ACC112 (cell line): Measurements from ENCODE around the gene DNAJB13.

ENCODE experiments used
- H2AFZ ChIP-seq: fragments of 200-600 bp; sonication (generic); one replicate; pipeline ENCODE4 v1.6.0; 2017; ENCODE audit warnings: antibody characterized with exemption, low read length; ENCODE audit not compliant: unreplicated experiment
- H3K27ac ChIP-seq: fragments of 200-600 bp; sonication (generic); 2 replicates; pipeline ENCODE4 v1.5.1; 2014; ENCODE audit warnings: low read depth, mild to moderate bottlenecking, antibody characterized with exemption, low read length, moderate library complexity
- H3K27me3 ChIP-seq: fragments of 200-600 bp; sonication (generic); 2 replicates; pipeline ENCODE4 v1.6.1; 2014; ENCODE audit warnings: mild to moderate bottlenecking, antibody characterized with exemption, low read length, moderate library complexity, mixed read lengths; ENCODE audit not compliant: insufficient read depth
- H3K36me3 ChIP-seq: fragments of 200-600 bp; sonication (generic); 2 replicates; pipeline ENCODE4 v1.6.1; 2016; ENCODE audit warnings: mild to moderate bottlenecking, antibody characterized with exemption, low read length, moderate library complexity, mixed read lengths; ENCODE audit not compliant: insufficient read depth
- H3K4me1 ChIP-seq: fragments of 200-600 bp; sonication (generic); one replicate; pipeline ENCODE4 v1.6.1; 2016; ENCODE audit warnings: low read length, mixed read lengths; ENCODE audit not compliant: insufficient read depth, unreplicated experiment, control insufficient read depth
- H3K4me3 ChIP-seq: fragments of 200-600 bp; sonication (generic); 2 replicates; pipeline ENCODE4 v1.5.1; 2014; ENCODE audit warnings: mild to moderate bottlenecking, low read depth, low read length
- H3K79me2 ChIP-seq: fragments of 200-600 bp; sonication (generic); one replicate; pipeline ENCODE4 v1.6.0; 2016; ENCODE audit warnings: low read length; ENCODE audit not compliant: control insufficient read depth, unreplicated experiment, insufficient read depth

DNAJB13 gene

DNA sequence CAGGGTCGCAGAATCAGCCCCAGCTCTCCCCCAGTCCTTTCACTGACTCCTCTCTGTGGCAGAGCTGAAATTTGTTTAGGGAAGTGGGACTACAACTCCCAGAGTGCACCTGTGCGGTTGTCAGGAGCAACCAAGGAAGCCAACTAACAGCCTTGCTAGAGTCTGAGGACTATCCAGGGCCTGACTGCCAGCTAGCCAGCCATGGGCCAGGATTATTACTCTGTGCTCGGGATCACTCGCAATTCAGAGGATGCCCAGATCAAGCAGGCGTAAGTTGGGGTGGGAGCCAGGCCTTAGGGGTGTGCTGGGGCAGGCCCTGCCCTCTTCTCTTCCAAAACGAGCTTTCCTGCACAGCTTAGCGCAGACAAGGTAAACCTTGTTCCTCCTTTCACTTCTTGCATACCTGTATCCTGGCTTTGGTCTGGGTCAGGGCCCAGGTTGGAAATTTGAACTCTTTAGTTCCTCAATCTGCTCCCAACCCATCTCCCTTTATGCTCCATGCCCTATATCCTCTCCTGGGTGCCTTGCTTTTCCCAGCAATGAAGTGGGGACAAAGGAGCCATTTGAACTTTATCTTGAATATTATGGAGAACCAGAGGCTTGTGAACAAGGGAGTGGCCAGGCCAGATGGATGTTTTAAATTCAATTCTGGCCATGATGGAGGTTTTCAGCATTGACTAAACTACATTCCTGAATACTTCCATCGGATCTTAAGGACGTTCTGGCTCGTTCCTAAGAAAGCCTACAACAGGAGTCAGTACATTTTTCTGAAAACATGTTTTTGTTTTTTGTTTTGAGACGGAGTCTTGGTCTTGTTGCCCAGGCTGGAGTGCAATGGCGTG is at the start of gene DNAJB13:
Gene DNAJB13, plus strand, starts transcription at position 158 of the 842 bp plus-strand sequence. Its CDS starts 44 bp downstream, at position 202.
- H3K4me1 ChIP-seq, result peaks cover 4% of the 10 kb centered on the region
- no peaks in the 10 kb centered on the region for H3K36me3 ChIP-seq
- H3K79me2 ChIP-seq, result no peaks in the 10 kb centered on the region
- no peak within 1 kb of the TSS for H2AFZ ChIP-seq
- H3K4me3 ChIP-seq, result no peak within 1 kb of the TSS
- H3K27me3 ChIP-seq, result no peaks in the 10 kb centered on the region
- no peak within 1 kb of the TSS for H3K27ac ChIP-seq

- Histone ChIP-seq H3K79me2 (no peaks in the 10 kb centered on the region), H3K27me3 (no peaks in the 10 kb centered on the region), H3K27ac (no peak overlapping the region), H3K4me3 (no peak overlapping the region), H3K4me1 (peaks cover 5% of the 10 kb centered on the region), H3K36me3 (peaks cover 12% of the 10 kb centered on the region; the same call in 1 of the 2 replicates), H2AFZ (no peak overlapping the region)
Observed at GRCh38 chr11:73902303-73902702, 48.5 kb upstream of the DNAJB13 start.

DNA sequence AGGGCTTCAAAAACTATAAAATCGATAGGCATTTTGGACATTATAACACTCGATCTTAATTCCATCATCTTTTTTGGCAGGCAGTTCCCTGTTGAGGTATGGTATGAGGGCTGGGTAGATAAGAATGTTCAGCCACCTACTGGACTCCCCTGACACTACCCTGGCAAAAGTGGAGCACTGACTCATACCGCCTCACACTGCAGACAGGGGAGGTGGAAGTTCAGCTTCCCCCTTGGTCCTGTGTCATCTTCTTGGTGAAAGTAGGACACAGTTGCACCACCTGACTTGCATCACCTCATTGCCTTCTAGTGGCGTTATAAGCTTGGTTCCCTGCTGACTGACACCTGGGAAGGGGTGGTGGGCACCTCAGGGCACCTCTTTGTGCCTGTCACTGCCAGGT is 43.6 kb upstream of the DNAJB13 start:
- H3K27ac ChIP-seq, result no peak overlapping the region
- H3K4me1 ChIP-seq, result peaks cover 5% of the 10 kb centered on the region
- no peak overlapping the region for H3K4me3 ChIP-seq
- H2AFZ ChIP-seq, result no peak overlapping the region
- H3K36me3 ChIP-seq, result no peaks in the 10 kb centered on the region
- H3K79me2 ChIP-seq, result no peaks in the 10 kb centered on the region
- H3K27me3 ChIP-seq, result no peaks in the 10 kb centered on the region

GRCh38 chr11:73912026-73912425 is 38.8 kb upstream of the DNAJB13 start:
- H3K79me2 ChIP-seq, result no peaks in the 10 kb centered on the region
- no peak overlapping the region for H3K4me3 ChIP-seq
- H3K36me3 ChIP-seq, result peaks cover 12% of the 10 kb centered on the region; the same call in 1 of the 2 replicates
- H3K27ac ChIP-seq, result no peak overlapping the region
- H3K4me1 ChIP-seq, result peaks cover under 1% of the 10 kb centered on the region
- H3K27me3 ChIP-seq, result no peaks in the 10 kb centered on the region
- no peak overlapping the region for H2AFZ ChIP-seq

DNA sequence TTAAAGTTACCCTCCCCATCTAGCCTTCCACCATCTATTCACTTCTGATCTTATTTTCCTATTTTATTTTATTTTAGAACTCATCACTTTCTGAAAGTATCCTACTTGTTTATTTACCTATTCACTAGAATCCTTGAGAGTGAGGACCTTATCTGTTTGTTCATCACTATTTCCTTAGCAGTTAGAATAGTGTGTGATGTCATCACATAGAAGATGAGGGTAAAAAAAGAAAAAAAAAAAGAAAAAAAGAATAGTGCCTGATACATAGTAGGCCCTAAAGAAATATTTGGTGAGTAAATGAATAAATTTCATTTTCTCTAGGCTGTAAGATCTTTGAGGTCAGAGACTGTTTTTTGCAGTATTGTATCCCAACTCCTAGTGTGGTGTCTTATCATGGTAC is 37.4 kb upstream of the DNAJB13 start:
- Histone ChIP-seq H3K4me1 (no peaks in the 10 kb centered on the region), H2AFZ (no peak overlapping the region), H3K36me3 (peaks cover 16% of the 10 kb centered on the region; the same call in 1 of the 2 replicates), H3K27ac (no peak overlapping the region), H3K27me3 (no peaks in the 10 kb centered on the region), H3K79me2 (no peaks in the 10 kb centered on the region), H3K4me3 (no peak overlapping the region)

DNA sequence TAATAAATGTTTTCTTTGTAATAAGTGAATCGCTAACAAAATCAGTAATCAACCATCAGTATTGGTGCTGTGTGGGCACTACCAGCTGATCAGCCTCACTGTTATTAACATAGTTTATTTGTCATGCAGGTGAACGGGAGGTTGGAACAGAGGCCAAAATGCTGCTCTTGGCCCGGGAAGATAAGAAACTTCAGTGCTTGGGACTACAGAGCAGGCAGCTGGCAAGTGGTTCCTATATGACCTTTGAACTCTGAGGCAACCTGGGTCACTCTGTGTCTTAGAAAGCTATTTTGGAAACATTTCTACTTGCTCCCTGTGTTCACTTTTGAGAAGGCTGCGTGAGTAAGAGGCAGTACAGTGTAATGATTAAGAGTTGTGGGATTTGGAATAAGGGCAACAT is 36.5 kb upstream of the DNAJB13 start:
- Histone ChIP-seq H3K36me3 (peaks cover 19% of the 10 kb centered on the region), H2AFZ (no peak overlapping the region)

DNA sequence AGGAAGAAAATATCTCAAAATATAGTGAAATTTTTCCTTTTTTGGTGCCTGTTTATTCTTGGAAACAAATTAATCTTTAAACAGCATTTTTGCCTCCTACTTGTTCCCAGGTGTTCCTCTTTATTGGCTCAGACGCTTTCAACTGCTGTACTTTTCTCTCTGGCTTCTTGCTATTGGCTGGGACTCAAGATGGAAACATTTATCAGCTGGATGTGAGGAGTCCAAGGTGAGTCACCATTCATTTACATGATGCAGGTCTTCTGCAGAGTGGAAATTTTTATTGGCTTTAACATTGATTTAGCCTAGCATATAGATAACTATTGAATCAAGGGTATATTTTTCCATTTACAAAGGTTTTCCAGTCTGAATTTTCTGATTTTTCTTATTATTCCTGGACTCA is 34.4 kb upstream of the DNAJB13 start:
- Histone ChIP-seq H3K79me2 (no peaks in the 10 kb centered on the region), H3K4me3 (no peak overlapping the region), H3K4me1 (no peaks in the 10 kb centered on the region), H3K36me3 (peaks cover 22% of the 10 kb centered on the region), H3K27me3 (no peaks in the 10 kb centered on the region), H3K27ac (no peak overlapping the region), H2AFZ (no peak overlapping the region)

More for the DNA sequence above, 36.5 kb upstream of the DNAJB13 start:
- Histone ChIP-seq H3K27me3 (no peaks in the 10 kb centered on the region), H3K4me1 (no peaks in the 10 kb centered on the region), H3K79me2 (no peaks in the 10 kb centered on the region), H3K4me3 (no peak overlapping the region), H3K27ac (no peak overlapping the region)

DNA sequence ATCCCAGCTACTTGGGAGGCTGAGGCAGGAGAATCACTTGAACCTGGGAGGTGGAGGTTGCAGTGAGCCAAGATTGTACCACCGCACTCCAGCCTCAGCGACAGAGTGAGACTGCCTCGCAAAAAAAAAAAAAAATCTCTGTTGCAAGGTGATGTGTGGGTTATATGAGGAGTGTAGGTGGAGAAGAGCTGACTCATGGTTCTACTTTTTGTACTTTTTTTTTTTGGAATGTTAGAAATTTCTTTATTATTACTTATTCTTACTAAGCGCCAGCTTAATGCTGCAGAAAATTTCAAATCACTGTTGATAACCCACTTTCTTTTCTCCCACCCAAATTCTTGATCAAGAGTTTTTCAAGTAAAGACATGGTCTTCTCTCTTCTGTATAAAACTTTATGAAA is 29.6 kb upstream of the DNAJB13 start:
- no peaks in the 10 kb centered on the region for H3K4me1 ChIP-seq
- no peaks in the 10 kb centered on the region for H3K79me2 ChIP-seq
- H3K4me3 ChIP-seq, result no peak overlapping the region
- H2AFZ ChIP-seq, result no peak overlapping the region
- no peak overlapping the region for H3K27ac ChIP-seq
- H3K36me3 ChIP-seq, result peaks cover 10% of the 10 kb centered on the region; the same call in 1 of the 2 replicates
- H3K27me3 ChIP-seq, result no peaks in the 10 kb centered on the region

DNA sequence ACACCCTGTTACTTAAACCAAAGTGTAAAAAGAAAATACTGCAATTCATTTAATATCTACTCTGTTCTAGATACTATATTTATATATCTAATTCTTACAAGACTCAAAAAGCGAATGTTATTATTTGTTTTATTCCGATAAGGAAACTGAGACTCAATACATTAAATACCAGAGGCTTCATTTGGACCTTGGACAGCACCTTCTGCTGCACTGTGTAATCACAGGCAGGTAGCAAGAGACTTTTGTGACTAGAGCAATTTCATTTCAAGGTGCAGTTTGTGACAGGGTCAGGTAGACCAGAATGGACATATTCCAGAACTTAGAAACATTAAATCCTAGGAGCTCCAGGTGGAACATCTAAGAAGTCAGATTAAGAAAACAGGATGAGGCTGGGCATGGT is 21.4 kb upstream of the DNAJB13 start:
- Histone ChIP-seq H2AFZ (no peak overlapping the region), H3K4me1 (no peaks in the 10 kb centered on the region), H3K79me2 (no peaks in the 10 kb centered on the region), H3K27me3 (no peaks in the 10 kb centered on the region), H3K36me3 (peaks cover 15% of the 10 kb centered on the region; the same call in 1 of the 2 replicates), H3K27ac (no peak overlapping the region), H3K4me3 (no peak overlapping the region)

DNA sequence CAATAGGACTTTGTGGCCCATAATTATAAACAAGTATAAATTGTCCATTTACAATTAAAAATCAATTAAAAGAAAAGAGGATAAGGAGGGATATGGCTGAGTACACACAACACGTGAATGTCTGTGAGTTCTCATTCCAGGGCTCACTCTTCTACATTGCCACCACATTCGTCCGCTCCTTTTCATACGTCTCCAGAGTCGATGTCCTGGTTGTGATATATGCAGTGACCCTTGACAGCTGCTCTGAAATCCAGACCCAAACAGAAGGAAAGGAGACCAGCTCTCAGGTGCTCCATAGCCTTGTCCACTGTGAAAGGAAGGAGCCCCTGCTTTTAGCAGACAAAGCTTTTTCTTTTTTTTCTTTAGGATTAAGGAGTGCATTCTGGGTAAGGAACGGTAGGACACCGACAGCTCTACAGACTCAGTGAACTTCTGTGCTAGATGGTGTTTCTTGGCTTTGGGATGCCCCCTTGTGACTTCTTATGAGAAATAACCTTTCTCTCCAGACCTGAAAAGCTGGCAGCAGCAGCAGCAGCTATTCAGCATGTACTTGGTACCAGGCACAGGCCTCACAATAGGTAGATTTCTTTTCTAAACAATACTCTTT is 19.7 kb upstream of the DNAJB13 start:
- H3K27me3 ChIP-seq, result no peaks in the 10 kb centered on the region
- no peaks in the 10 kb centered on the region for H3K79me2 ChIP-seq
- no peak overlapping the region for H3K27ac ChIP-seq
- no peak overlapping the region for H3K4me3 ChIP-seq
- no peaks in the 10 kb centered on the region for H3K4me1 ChIP-seq
- H3K36me3 ChIP-seq, result peaks cover 15% of the 10 kb centered on the region; the same call in 1 of the 2 replicates
- no peak overlapping the region for H2AFZ ChIP-seq

- H3K36me3 ChIP-seq, result peaks cover 13% of the 10 kb centered on the region; the same call in 1 of the 2 replicates
- no peaks in the 10 kb centered on the region for H3K79me2 ChIP-seq
- H3K4me3 ChIP-seq, result no peak overlapping the region
Observed at GRCh38 chr11:73931951-73932350, 18.9 kb upstream of the DNAJB13 start.

More at GRCh38 chr11:73931951-73932350, 18.9 kb upstream of the DNAJB13 start:
- no peaks in the 10 kb centered on the region for H3K27me3 ChIP-seq
- H3K27ac ChIP-seq, result no peak overlapping the region
- H3K4me1 ChIP-seq, result no peaks in the 10 kb centered on the region
- no peak overlapping the region for H2AFZ ChIP-seq
